Hair follicle dermal papilla cell (primary cell): ENCODE measurements around the gene OXCT1. TPM values are rescaled to one million over a fixed set of nuclear protein-coding genes. Genes with fewer than 3 reads are reported as not detected.

Source experiments
- total RNA-seq: library from RNA; depleted of rRNA; stranded (reverse); fragments of >200 nt; gene quantifications from 2 replicates; pipeline ENCODE4 v1.2.3, GENCODE V29; 2012

The OXCT1 gene
- total RNA-seq, result 20.4 and 22.8 TPM in 2 replicates

GRCh38 chr5:41869724-41870626 is at the start of gene OXCT1:
Gene OXCT1 (minus strand): TSS chr5:41870425. CDS start chr5:41870358, 67 bp downstream.

GRCh38 chr5:41903892-41904799 is 33.9 kb upstream of the OXCT1 start, which contains the start of gene RIMOC1:
Gene RIMOC1 (plus strand): TSS chr5:41904344. CDS start chr5:41904368, 24 bp downstream.

Other genes starting within 250 kb of the OXCT1 start
- gene RIMOC1, start 33.9 kb upstream of the OXCT1 start, total RNA-seq, result 28.9 and 32.0 TPM in 2 replicates
- 14.0 TPM in 2 replicates for gene FBXO4, start 54.9 kb upstream of the OXCT1 start, total RNA-seq